ENCODE measurements around the gene TIMP3. TPM values are rescaled to one million over a fixed set of nuclear protein-coding genes. Genes with fewer than 3 reads are reported as not detected.

TIMP3 gene
- total and polyA plus RNA-seq, 4 experiments from 2014 or later: 1.7 to 2.3 TPM; not detected in 2

- Mint-ChIP-seq H3K27ac (no peak overlapping the region), H3K9me3 (peaks cover 0 to 8% (median 3%) of the 10 kb centered on the region in 8 donors), H3K27me3 (peaks cover 0 to 7% of the 10 kb centered on the region in 2 donors), H3K36me3 (no peaks in the 10 kb centered on the region), H3K4me3 (no peak overlapping the region), H3K4me1 (no peaks in the 10 kb centered on the region)
- H3K4me1 ChIP-seq (ENCODE audit: insufficient read depth, low read length): no peaks in the 10 kb centered on the region
- intact Hi-C loops (cut with micrococcal nuclease): no loop called here
- ChIA-PET POLR2A (ENCODE audit: partially characterized antibody) (no interaction called here), CTCF (ENCODE audit: partially characterized antibody) (no interaction called here)
- H3K4me3 ChIP-seq (ENCODE audit: low read length in 2 of 2): no peak overlapping the region
- H3K27ac ChIP-seq (ENCODE audit: low read depth, low read length): no peak overlapping the region
- H3K9me3 ChIP-seq (ENCODE audit: control insufficient read depth in 1 of 2, low read length in 2 of 2): no peaks in the 10 kb centered on the region
- no peaks in the 10 kb centered on the region for H3K27me3 ChIP-seq (ENCODE audit: insufficient read depth, low read length)
- H3K36me3 ChIP-seq (ENCODE audit: insufficient read depth, low read length): no peaks in the 10 kb centered on the region
- no peak for DNase-seq
Observed at GRCh38 chr22:32910429-32910772, 108.9 kb downstream of the TIMP3 start.

- H3K4me1 ChIP-seq (ENCODE audit: insufficient read depth, low read length): no peaks in the 10 kb centered on the region
- no peaks in the 10 kb centered on the region for H3K36me3 ChIP-seq (ENCODE audit: insufficient read depth, low read length)
- ChIA-PET CTCF (ENCODE audit: partially characterized antibody) (no interaction called here), POLR2A (ENCODE audit: partially characterized antibody) (interaction anchor here (0.6 kb wide), 1 partner anchor 27 kb away, joined by 3 read pairs; no protein-coding TSS in a partner anchor)
- intact Hi-C loops (cut with micrococcal nuclease): no loop called here
- Mint-ChIP-seq H3K9me3 (peaks cover 0 to 19% (median 8%) of the 10 kb centered on the region in 8 donors), H3K4me1 (no peaks in the 10 kb centered on the region), H3K27me3 (peaks cover 0 to 7% of the 10 kb centered on the region in 2 donors), H3K27ac (no peak overlapping the region), H3K36me3 (no peaks in the 10 kb centered on the region), H3K4me3 (no peak overlapping the region)
- no peak for DNase-seq
- no peaks in the 10 kb centered on the region for H3K9me3 ChIP-seq (ENCODE audit: control insufficient read depth in 1 of 2, low read length in 2 of 2)
- no peaks in the 10 kb centered on the region for H3K27me3 ChIP-seq (ENCODE audit: insufficient read depth, low read length)
- H3K27ac ChIP-seq (ENCODE audit: low read depth, low read length): no peak overlapping the region
- H3K4me3 ChIP-seq (ENCODE audit: low read length in 2 of 2): no peak overlapping the region
Observed at GRCh38 chr22:32911503-32911902, 110.0 kb downstream of the TIMP3 start.
